ENCODE measurements around the gene TP53RK. TPM values are rescaled to one million over a fixed set of nuclear protein-coding genes. Genes with fewer than 3 reads are reported as not detected.

Gene TP53RK
- total RNA-seq, 1 experiment from 2014 or later, result 23.4 TPM

GRCh38 chr20:46648903-46649649, 40.2 kb downstream of the TP53RK start:
- in situ Hi-C loops (cut with HindIII; ENCODE audit: low pct_unique_long_range_greater_than_20kb, low sequenced_read_pairs), result no loop called here
- DNase-seq (ENCODE audit: low read depth), result no peak

GRCh38 chr20:46647469-46647868, 41.8 kb downstream of the TP53RK start:
- no peak for DNase-seq (ENCODE audit: low read depth)
- in situ Hi-C loops (cut with HindIII; ENCODE audit: low pct_unique_long_range_greater_than_20kb, low sequenced_read_pairs), result no loop called here

GRCh38 chr20:46646659-46647380, 42.4 kb downstream of the TP53RK start:
- no peak for DNase-seq (ENCODE audit: low read depth)
- in situ Hi-C loops (cut with HindIII; ENCODE audit: low pct_unique_long_range_greater_than_20kb, low sequenced_read_pairs), result no loop called here

- in situ Hi-C loops (cut with HindIII; ENCODE audit: low pct_unique_long_range_greater_than_20kb, low sequenced_read_pairs), result no loop called here
These were observed 43.1 kb downstream of the TP53RK start for GRCh38 chr20:46646122-46646521.

GRCh38 chr20:46644733-46645132, 44.5 kb downstream of the TP53RK start:
- in situ Hi-C loops (cut with HindIII; ENCODE audit: low pct_unique_long_range_greater_than_20kb, low sequenced_read_pairs), result no loop called here
- DNase-seq (ENCODE audit: low read depth), result no peak

More at GRCh38 chr20:46646122-46646521, 43.1 kb downstream of the TP53RK start:
- no peak for DNase-seq (ENCODE audit: low read depth)

- in situ Hi-C loops (cut with HindIII; ENCODE audit: low pct_unique_long_range_greater_than_20kb, low sequenced_read_pairs), result no loop called here
- no peak for DNase-seq (ENCODE audit: low read depth)
These were observed 45.1 kb downstream of the TP53RK start for GRCh38 chr20:46644160-46644559.

GRCh38 chr20:46642969-46643343, 46.3 kb downstream of the TP53RK start:
- no peak for DNase-seq (ENCODE audit: low read depth)

GRCh38 chr20:46642265-46642968, 46.8 kb downstream of the TP53RK start:
- DNase-seq (ENCODE audit: low read depth), result no peak
- in situ Hi-C loops (cut with HindIII; ENCODE audit: low pct_unique_long_range_greater_than_20kb, low sequenced_read_pairs), result no loop called here

More at GRCh38 chr20:46642969-46643343, 46.3 kb downstream of the TP53RK start:
- in situ Hi-C loops (cut with HindIII; ENCODE audit: low pct_unique_long_range_greater_than_20kb, low sequenced_read_pairs), result no loop called here

- in situ Hi-C loops (cut with HindIII; ENCODE audit: low pct_unique_long_range_greater_than_20kb, low sequenced_read_pairs), result no loop called here
- no peak for DNase-seq (ENCODE audit: low read depth)
These were observed 47.8 kb downstream of the TP53RK start for GRCh38 chr20:46641424-46641823.

GRCh38 chr20:46640536-46641311, 48.5 kb downstream of the TP53RK start:
- no peak for DNase-seq (ENCODE audit: low read depth)
- in situ Hi-C loops (cut with HindIII; ENCODE audit: low pct_unique_long_range_greater_than_20kb, low sequenced_read_pairs), result no loop called here

GRCh38 chr20:46640044-46640443, 49.2 kb downstream of the TP53RK start:
- DNase-seq (ENCODE audit: low read depth), result no peak
- in situ Hi-C loops (cut with HindIII; ENCODE audit: low pct_unique_long_range_greater_than_20kb, low sequenced_read_pairs), result no loop called here

- DNase-seq (ENCODE audit: low read depth), result no peak
These were observed 49.7 kb downstream of the TP53RK start for GRCh38 chr20:46639587-46639986.

GRCh38 chr20:46638898-46639274, 50.4 kb downstream of the TP53RK start:
- in situ Hi-C loops (cut with HindIII; ENCODE audit: low pct_unique_long_range_greater_than_20kb, low sequenced_read_pairs), result no loop called here
- DNase-seq (ENCODE audit: low read depth), result no peak

More at GRCh38 chr20:46639587-46639986, 49.7 kb downstream of the TP53RK start:
- in situ Hi-C loops (cut with HindIII; ENCODE audit: low pct_unique_long_range_greater_than_20kb, low sequenced_read_pairs), result no loop called here

- in situ Hi-C loops (cut with HindIII; ENCODE audit: low pct_unique_long_range_greater_than_20kb, low sequenced_read_pairs), result no loop called here
- no peak for DNase-seq (ENCODE audit: low read depth)
These were observed 50.9 kb downstream of the TP53RK start for GRCh38 chr20:46638134-46638897.

GRCh38 chr20:46637427-46638133, 51.7 kb downstream of the TP53RK start:
- no peak for DNase-seq (ENCODE audit: low read depth)
- in situ Hi-C loops (cut with HindIII; ENCODE audit: low pct_unique_long_range_greater_than_20kb, low sequenced_read_pairs), result no loop called here

GRCh38 chr20:46637020-46637419, 52.2 kb downstream of the TP53RK start:
- in situ Hi-C loops (cut with HindIII; ENCODE audit: low pct_unique_long_range_greater_than_20kb, low sequenced_read_pairs), result no loop called here

GRCh38 chr20:46636514-46636913, 52.7 kb downstream of the TP53RK start:
- no peak for DNase-seq (ENCODE audit: low read depth)
- in situ Hi-C loops (cut with HindIII; ENCODE audit: low pct_unique_long_range_greater_than_20kb, low sequenced_read_pairs), result no loop called here

More at GRCh38 chr20:46637020-46637419, 52.2 kb downstream of the TP53RK start:
- DNase-seq (ENCODE audit: low read depth), result no peak
